Measurements from ENCODE around the gene ADCY9. TPM values are rescaled to one million over a fixed set of nuclear protein-coding genes. Genes with fewer than 3 reads are reported as not detected.

ADCY9 gene
- total RNA-seq, 1 experiment from 2014 or later: 11.5 TPM

DNA sequence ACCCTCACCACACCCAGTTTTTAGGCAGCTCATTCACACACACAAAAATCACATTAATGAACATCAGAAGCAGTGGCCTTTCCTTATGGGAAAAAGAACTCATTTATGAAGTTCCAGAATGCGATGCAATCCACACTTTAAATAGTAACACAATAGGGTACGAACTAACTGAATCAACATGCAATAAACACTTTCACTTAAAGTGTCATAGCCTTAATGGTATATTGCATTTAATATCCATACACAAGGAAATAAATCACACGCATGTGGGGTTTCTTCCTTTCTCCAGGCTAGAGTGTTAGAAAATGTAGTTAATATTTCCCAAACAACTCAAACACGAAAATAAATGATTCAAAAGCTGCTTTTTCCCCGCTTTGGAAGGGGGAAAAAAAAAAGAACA, 19.7 kb downstream of the ADCY9 start:
- CTCF ChIA-PET: interaction anchor here (0.9 kb wide), 1 partner anchor 50 kb away, joined by 3 read pairs; no protein-coding TSS in a partner anchor
- no peak for ATAC-seq

DNA sequence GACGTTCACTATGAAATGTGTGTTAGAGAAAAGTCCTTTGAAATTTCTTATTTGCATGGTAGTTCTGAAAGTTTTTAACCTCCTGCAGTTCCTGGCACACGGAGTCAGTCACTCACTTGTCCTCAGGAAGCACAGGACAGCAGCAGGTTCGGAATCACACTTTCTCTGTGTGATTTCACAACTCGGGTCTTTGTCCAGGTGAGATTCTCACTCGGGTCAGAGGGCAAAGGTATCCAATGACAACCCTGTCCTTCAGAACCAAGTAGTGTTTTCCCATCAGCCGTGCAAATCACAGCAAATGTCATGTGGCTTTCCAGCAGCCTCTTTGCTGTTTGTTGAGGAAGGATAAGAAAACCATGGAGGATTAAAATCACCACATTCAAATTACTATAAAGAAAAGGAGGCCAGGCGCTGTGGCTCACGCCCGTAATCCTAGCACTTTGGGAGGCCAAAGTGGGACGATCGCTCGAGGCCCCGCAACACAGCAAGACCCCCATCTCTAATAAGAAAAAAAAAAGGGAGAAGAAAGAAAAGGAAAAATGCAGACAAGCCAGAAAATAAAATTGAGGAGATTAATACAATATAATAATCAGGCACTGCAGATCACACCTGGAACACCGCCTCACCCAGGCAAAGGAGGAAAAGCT, 22.0 kb downstream of the ADCY9 start:
- ChIA-PET POLR2A (no interaction called here), CTCF (interaction anchor here (0.9 to 1.5 kb wide), 3 partner anchors 19 to 160 kb away, joined by 3 read pairs; no protein-coding TSS in a partner anchor)
- DNase-seq (ENCODE audit: low spot score) (no peak), ATAC-seq (no peak)
- Mint-ChIP-seq H3K9me3 (no peaks in the 10 kb centered on the region), H3K36me3 (no peaks in the 10 kb centered on the region), H3K4me3 (no peak overlapping the region), H3K27ac (no peak overlapping the region), H3K27me3 (ENCODE audit: low read depth) (no peaks in the 10 kb centered on the region), H3K4me1 (peaks cover 27% of the 10 kb centered on the region)
- TF ChIP-seq, protein P1, sequence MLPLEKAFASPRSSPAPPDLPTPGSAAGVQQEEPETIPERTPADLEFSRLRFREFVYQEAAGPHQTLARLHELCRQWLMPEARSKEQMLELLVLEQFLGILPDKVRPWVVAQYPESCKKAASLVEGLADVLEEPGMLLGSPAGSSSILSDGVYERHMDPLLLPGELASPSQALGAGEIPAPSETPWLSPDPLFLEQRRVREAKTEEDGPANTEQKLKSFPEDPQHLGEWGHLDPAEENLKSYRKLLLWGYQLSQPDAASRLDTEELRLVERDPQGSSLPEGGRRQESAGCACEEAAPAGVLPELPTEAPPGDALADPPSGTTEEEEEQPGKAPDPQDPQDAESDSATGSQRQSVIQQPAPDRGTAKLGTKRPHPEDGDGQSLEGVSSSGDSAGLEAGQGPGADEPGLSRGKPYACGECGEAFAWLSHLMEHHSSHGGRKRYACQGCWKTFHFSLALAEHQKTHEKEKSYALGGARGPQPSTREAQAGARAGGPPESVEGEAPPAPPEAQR (CRISPR knock-in tag; IDR thresholded peaks at IDR 0.05): no peak
- TF ChIP-seq ZNF232 (CRISPR knock-in tag; IDR thresholded peaks at IDR 0.05): no peak
- no peak for TF ChIP-seq RELA (CRISPR knock-in tag; IDR thresholded peaks at IDR 0.05; ENCODE audit: borderline replicate concordance)
- TF ChIP-seq ZNF121 (CRISPR knock-in tag; IDR thresholded peaks at IDR 0.05): no peak
- no peak for TF ChIP-seq TCF7 (CRISPR knock-in tag; IDR thresholded peaks at IDR 0.05; ENCODE audit: low read depth)
- TF ChIP-seq ESRRA (CRISPR knock-in tag; IDR thresholded peaks at IDR 0.05; ENCODE audit: borderline replicate concordance): no peak
- TF ChIP-seq, protein P2, sequence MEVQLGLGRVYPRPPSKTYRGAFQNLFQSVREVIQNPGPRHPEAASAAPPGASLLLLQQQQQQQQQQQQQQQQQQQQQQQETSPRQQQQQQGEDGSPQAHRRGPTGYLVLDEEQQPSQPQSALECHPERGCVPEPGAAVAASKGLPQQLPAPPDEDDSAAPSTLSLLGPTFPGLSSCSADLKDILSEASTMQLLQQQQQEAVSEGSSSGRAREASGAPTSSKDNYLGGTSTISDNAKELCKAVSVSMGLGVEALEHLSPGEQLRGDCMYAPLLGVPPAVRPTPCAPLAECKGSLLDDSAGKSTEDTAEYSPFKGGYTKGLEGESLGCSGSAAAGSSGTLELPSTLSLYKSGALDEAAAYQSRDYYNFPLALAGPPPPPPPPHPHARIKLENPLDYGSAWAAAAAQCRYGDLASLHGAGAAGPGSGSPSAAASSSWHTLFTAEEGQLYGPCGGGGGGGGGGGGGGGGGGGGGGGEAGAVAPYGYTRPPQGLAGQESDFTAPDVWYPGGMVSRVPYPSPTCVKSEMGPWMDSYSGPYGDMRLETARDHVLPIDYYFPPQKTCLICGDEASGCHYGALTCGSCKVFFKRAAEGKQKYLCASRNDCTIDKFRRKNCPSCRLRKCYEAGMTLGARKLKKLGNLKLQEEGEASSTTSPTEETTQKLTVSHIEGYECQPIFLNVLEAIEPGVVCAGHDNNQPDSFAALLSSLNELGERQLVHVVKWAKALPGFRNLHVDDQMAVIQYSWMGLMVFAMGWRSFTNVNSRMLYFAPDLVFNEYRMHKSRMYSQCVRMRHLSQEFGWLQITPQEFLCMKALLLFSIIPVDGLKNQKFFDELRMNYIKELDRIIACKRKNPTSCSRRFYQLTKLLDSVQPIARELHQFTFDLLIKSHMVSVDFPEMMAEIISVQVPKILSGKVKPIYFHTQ (CRISPR knock-in tag; IDR thresholded peaks at IDR 0.05): no peak
- no peak for TF ChIP-seq PRRX2 (CRISPR knock-in tag; IDR thresholded peaks at IDR 0.05)
- TF ChIP-seq NFE2L1 (CRISPR knock-in tag; IDR thresholded peaks at IDR 0.05): no peak
- no peak for TF ChIP-seq ZNF138 (CRISPR knock-in tag; conservative IDR thresholded peaks at IDR 0.05)
- no peak for TF ChIP-seq KAT7 (CRISPR knock-in tag; IDR thresholded peaks at IDR 0.05; ENCODE audit: borderline replicate concordance)

More for the DNA sequence above, 19.7 kb downstream of the ADCY9 start:
- no peak for DNase-seq (ENCODE audit: low spot score)
- Mint-ChIP-seq H3K27ac (no peak overlapping the region), H3K36me3 (no peaks in the 10 kb centered on the region), H3K9me3 (no peaks in the 10 kb centered on the region), H3K4me1 (peaks cover 15% of the 10 kb centered on the region), H3K27me3 (ENCODE audit: low read depth) (no peaks in the 10 kb centered on the region), H3K4me3 (no peak overlapping the region)
- TF ChIP-seq RELA (CRISPR knock-in tag; IDR thresholded peaks at IDR 0.05; ENCODE audit: borderline replicate concordance) (no peak), GRHL2 (CRISPR knock-in tag; IDR thresholded peaks at IDR 0.05; ENCODE audit: insufficient replicate concordance, severe bottlenecking) (no peak), ESRRA (CRISPR knock-in tag; IDR thresholded peaks at IDR 0.05; ENCODE audit: borderline replicate concordance) (no peak), MYBL2 (CRISPR knock-in tag; IDR thresholded peaks at IDR 0.05) (no peak)
- TF ChIP-seq, protein P3, sequence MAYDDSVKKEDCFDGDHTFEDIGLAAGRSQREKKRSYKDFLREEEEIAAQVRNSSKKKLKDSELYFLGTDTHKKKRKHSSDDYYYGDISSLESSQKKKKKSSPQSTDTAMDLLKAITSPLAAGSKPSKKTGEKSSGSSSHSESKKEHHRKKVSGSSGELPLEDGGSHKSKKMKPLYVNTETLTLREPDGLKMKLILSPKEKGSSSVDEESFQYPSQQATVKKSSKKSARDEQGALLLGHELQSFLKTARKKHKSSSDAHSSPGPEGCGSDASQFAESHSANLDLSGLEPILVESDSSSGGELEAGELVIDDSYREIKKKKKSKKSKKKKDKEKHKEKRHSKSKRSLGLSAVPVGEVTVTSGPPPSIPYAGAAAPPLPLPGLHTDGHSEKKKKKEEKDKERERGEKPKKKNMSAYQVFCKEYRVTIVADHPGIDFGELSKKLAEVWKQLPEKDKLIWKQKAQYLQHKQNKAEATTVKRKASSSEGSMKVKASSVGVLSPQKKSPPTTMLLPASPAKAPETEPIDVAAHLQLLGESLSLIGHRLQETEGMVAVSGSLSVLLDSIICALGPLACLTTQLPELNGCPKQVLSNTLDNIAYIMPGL (CRISPR knock-in tag; IDR thresholded peaks at IDR 0.05): no peak
- TF ChIP-seq, protein P4, sequence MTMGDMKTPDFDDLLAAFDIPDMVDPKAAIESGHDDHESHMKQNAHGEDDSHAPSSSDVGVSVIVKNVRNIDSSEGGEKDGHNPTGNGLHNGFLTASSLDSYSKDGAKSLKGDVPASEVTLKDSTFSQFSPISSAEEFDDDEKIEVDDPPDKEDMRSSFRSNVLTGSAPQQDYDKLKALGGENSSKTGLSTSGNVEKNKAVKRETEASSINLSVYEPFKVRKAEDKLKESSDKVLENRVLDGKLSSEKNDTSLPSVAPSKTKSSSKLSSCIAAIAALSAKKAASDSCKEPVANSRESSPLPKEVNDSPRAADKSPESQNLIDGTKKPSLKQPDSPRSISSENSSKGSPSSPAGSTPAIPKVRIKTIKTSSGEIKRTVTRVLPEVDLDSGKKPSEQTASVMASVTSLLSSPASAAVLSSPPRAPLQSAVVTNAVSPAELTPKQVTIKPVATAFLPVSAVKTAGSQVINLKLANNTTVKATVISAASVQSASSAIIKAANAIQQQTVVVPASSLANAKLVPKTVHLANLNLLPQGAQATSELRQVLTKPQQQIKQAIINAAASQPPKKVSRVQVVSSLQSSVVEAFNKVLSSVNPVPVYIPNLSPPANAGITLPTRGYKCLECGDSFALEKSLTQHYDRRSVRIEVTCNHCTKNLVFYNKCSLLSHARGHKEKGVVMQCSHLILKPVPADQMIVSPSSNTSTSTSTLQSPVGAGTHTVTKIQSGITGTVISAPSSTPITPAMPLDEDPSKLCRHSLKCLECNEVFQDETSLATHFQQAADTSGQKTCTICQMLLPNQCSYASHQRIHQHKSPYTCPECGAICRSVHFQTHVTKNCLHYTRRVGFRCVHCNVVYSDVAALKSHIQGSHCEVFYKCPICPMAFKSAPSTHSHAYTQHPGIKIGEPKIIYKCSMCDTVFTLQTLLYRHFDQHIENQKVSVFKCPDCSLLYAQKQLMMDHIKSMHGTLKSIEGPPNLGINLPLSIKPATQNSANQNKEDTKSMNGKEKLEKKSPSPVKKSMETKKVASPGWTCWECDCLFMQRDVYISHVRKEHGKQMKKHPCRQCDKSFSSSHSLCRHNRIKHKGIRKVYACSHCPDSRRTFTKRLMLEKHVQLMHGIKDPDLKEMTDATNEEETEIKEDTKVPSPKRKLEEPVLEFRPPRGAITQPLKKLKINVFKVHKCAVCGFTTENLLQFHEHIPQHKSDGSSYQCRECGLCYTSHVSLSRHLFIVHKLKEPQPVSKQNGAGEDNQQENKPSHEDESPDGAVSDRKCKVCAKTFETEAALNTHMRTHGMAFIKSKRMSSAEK (CRISPR knock-in tag; IDR thresholded peaks at IDR 0.05; ENCODE audit: borderline replicate concordance): no peak
- TF ChIP-seq, protein P5, sequence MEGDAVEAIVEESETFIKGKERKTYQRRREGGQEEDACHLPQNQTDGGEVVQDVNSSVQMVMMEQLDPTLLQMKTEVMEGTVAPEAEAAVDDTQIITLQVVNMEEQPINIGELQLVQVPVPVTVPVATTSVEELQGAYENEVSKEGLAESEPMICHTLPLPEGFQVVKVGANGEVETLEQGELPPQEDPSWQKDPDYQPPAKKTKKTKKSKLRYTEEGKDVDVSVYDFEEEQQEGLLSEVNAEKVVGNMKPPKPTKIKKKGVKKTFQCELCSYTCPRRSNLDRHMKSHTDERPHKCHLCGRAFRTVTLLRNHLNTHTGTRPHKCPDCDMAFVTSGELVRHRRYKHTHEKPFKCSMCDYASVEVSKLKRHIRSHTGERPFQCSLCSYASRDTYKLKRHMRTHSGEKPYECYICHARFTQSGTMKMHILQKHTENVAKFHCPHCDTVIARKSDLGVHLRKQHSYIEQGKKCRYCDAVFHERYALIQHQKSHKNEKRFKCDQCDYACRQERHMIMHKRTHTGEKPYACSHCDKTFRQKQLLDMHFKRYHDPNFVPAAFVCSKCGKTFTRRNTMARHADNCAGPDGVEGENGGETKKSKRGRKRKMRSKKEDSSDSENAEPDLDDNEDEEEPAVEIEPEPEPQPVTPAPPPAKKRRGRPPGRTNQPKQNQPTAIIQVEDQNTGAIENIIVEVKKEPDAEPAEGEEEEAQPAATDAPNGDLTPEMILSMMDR (IDR thresholded peaks at IDR 0.05): no peak
- TF ChIP-seq, protein P6, sequence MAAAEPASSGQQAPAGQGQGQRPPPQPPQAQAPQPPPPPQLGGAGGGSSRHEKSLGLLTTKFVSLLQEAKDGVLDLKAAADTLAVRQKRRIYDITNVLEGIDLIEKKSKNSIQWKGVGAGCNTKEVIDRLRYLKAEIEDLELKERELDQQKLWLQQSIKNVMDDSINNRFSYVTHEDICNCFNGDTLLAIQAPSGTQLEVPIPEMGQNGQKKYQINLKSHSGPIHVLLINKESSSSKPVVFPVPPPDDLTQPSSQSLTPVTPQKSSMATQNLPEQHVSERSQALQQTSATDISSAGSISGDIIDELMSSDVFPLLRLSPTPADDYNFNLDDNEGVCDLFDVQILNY (CRISPR knock-in tag; IDR thresholded peaks at IDR 0.05): no peak
- POLR2A ChIA-PET: no interaction called here
